ENCODE data around the gene SLITRK3. TPM values are rescaled to one million over a fixed set of nuclear protein-coding genes. Genes with fewer than 3 reads are reported as not detected.
A peak's percentile ranks its signal among the peaks of the same experiment; 100 is the strongest.

SLITRK3 gene
- total and polyA plus RNA-seq, 2 of the 13 experiments (the other 11 are each of a cell fraction or from before 2014, with no cell fraction given), result not detected

GRCh38 chr3:165185707-165186327 is 10.4 kb downstream of the SLITRK3 start:
- Histone ChIP-seq H3K9ac (ENCODE audit: insufficient read depth, low read depth, low read length) (no peak overlapping the region), H3K4me3 (replicated peaks in 1 of 3; ENCODE audit: insufficient read depth in 1 of 3, low read depth in 2 of 3, low read length in 3 of 3) (no peak overlapping the region), H3K27me3 (ENCODE audit: control insufficient read depth in 1 of 2, insufficient read depth in 2 of 2, low read length in 2 of 2) (no peaks in the 10 kb centered on the region), H3K79me2 (ENCODE audit: insufficient read depth, low read length) (no peaks in the 10 kb centered on the region), H3K4me1 (ENCODE audit: insufficient read depth, low read length) (no peaks in the 10 kb centered on the region), H3K27ac (ENCODE audit: extremely low read length, insufficient read depth, low read length) (no peak overlapping the region), H3K9me3 (ENCODE audit: low read length) (no peaks in the 10 kb centered on the region), H4K20me1 (ENCODE audit: insufficient read depth, low read length) (no peaks in the 10 kb centered on the region), H3K36me3 (replicated peaks in 1 of 2; ENCODE audit: control insufficient read depth in 1 of 2, insufficient read depth in 2 of 2, low read length in 2 of 2) (no peaks in the 10 kb centered on the region), H2AFZ (ENCODE audit: low read length) (no peak overlapping the region), H3K4me2 (ENCODE audit: low read depth, low read length) (no peak overlapping the region)
- ChIA-PET POLR2A (no interaction called here), CTCF (ENCODE audit: low intra/inter-chr PET ratio, low total read pairs) (interaction anchor here (1.0 to 1.3 kb wide), 3 partner anchors 110 to 1269 kb away, joined by 3 to 5 read pairs (median 5); no protein-coding TSS in a partner anchor)
- peak; percentile 94 for FAIRE-seq
- peak; percentile 55 for DNase-seq (ENCODE audit: low spot score)
- under 1% methylated on average over 8 of the region's 8 CpGs for WGBS (ENCODE audit: low lambda C conversion rate)
- in situ Hi-C loops (cut with HindIII; ENCODE audit: extremely low pct_ligation_motif_present, low pct_unique_long_range_greater_than_20kb) (loop anchor here (10.0 kb wide), 1 partner anchor 1271 kb away; no protein-coding TSS in a partner anchor), intact Hi-C loops (cut with micrococcal nuclease; ENCODE audit: unreplicated experiment) (loop anchor here (1.0 to 10.0 kb wide), 6 partner anchors 111 to 1269 kb away; no protein-coding TSS in a partner anchor)
- no TSS peak for BruUV-seq (replicated peaks)
- TF ChIP-seq CTCF (CRISPR knock-in tag; IDR thresholded peaks at IDR 0.05) (peak; percentile 85), RAD21 (CRISPR knock-in tag; IDR thresholded peaks at IDR 0.05) (peak; percentile 74), THAP11 (CRISPR knock-in tag; IDR thresholded peaks at IDR 0.05) (no peak), MXD3 (CRISPR knock-in tag; IDR thresholded peaks at IDR 0.05) (no peak), STAG1 (CRISPR knock-in tag; IDR thresholded peaks at IDR 0.05) (peak; percentile 97), ARID5B (CRISPR knock-in tag; IDR thresholded peaks at IDR 0.05) (0 out of 2 replicates have a peak, but pooled peaks have one; percentile 26), REPIN1 (CRISPR knock-in tag; IDR thresholded peaks at IDR 0.05; ENCODE audit: borderline replicate concordance, low read depth) (0 out of 2 replicates have a peak, but pooled peaks have one; percentile 30), SMC3 (IDR thresholded peaks at IDR 0.05; ENCODE audit: low read length) (peak; percentile 89)
- peak; percentile 99 for ATAC-seq

Data from HepG2 (cell line).